Fibroblast of the aortic adventitia (primary cell): ENCODE measurements around the gene SPI1. TPM values are rescaled to one million over a fixed set of nuclear protein-coding genes. Genes with fewer than 3 reads are reported as not detected.

Experiments used
- DNase-seq: peaks from one replicate; pipeline ENCODE4 v3.0.0-alpha.2; 2010; ENCODE audit warnings: low read depth
- H3K4me3 ChIP-seq: 2 replicates; pipeline ENCODE4 v1.5.1; 2011; ENCODE audit warnings: low read depth, mild to moderate bottlenecking, control low read depth, low read length, moderate library complexity
- CTCF ChIP-seq: IDR thresholded peaks from 2 replicates; pipeline ENCODE4 v1.5.1; 2011; ENCODE audit warnings: mild to moderate bottlenecking, low read length, control low read depth, inconsistent platforms; ENCODE audit not compliant: insufficient read depth
- total RNA-seq: library from RNA; depleted of rRNA; stranded (reverse); fragments of >200 nt; gene quantifications from 2 replicates; pipeline ENCODE4 v1.2.3, GENCODE V29; 2012; ENCODE audit warnings: low replicate concordance

Gene SPI1
- total RNA-seq, 1 donor: not detected

DNA sequence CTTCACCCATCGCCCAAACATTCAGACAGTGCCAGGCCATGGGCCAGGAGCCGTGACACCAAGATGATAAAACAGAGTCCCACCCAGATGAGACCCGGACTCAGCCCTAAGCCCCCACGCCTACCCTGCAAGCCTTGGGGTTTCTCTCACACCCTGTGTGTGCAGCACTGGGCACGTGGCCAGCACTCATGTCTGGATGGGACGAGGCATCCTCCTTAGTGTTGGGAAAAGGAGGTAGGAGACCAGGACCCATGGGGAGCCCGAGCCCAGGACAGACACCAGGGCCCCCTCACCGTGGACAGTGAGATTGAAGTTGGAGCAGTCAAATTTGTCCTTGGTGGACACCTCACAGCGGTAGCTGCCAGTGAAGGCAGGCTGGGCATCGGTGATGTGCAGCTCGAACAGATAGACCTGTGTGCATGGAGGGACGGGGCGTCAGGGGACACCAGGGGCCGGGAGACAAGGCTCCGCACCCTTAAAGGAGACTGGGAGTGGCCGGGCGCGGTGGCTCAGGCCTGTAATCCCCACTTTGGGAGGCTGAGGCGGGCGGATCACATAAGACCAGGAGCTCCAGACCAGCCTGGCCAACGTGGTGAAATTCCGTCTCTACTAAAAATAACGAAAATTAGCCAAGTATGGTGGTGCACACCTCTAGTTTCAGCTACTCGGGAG is 30.1 kb downstream of the SPI1 start:
- no peak for DNase-seq
- H3K4me3 ChIP-seq: no peak overlapping the region
- no peak for TF ChIP-seq CTCF

DNA sequence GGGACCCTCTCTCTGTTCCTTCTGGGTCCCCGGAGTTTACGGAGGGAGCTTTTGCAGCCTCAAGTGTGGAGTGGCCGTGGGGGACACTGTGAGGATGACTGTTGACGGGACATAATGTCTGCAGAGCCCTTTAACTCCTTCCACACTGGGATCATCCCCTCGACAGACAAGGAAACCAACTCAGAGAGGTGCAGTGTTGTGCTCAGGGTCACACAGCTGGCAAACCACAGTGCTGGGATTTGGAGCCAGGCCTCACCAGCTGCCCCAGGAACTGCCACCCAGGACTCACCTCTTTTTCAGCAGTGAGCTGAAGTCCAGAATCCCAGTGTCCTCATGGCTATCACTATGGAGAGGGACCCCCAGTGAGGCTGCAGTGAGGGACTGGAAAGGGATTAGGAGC is 31.2 kb downstream of the SPI1 start:
- DNase-seq: no peak
- no peak overlapping the region for H3K4me3 ChIP-seq
- no peak for TF ChIP-seq CTCF

DNA sequence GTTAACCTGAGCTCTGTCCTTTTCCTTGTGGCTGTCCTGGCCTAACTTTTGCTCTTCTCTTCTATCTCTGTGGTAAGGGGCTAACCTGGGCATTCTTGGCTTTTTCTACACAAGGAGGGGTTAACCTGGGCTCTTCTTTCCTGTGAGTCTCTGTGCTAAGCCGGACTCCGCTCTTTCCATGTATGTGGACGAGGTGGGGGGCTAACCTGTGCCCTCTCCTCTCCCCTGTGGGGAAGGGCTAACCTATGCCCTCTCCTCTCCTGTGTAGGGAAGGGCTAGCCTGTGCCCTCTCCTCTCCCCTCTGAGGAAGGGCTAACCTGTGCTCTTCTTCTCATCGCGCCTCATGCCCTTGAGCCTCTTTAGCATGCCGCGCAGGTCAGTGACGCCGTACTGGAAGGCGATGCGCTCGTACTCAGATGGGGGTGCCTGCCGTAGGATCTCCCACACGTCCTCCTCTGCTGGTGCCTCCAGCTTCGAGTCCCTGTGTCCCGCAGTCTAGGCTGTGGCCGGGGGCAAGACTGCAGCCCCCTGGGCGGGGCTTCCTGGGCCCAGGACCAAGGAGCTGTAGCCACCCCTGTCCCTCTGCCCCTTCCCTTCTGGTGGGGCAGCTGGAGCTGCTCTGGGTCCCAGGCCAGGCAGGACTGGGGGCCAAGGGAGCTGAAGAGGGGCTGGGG is 32.3 kb downstream of the SPI1 start:
- no peak for TF ChIP-seq CTCF
- no peak for DNase-seq
- no peak overlapping the region for H3K4me3 ChIP-seq

DNA sequence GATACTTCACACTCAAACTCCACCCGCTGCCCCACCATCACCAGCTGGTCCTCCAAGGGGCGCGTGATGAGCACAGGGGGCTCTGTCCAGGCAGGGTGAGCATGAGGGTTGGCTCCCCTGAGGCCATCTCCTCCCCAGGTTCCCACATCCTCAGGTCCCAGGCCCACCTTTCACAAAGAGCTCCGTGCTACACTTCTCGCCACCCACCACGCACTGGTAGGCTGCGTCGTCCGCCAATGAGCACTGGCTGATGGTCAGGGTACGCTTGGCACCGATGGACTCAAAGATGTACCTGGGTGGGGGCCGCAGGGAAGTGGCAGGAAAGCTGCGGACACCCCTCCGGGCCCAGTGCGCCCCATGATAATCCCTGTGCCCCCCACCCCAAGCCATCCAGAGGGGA is 35.5 kb downstream of the SPI1 start:
- no peak for DNase-seq
- no peak overlapping the region for H3K4me3 ChIP-seq
- no peak for TF ChIP-seq CTCF

DNA sequence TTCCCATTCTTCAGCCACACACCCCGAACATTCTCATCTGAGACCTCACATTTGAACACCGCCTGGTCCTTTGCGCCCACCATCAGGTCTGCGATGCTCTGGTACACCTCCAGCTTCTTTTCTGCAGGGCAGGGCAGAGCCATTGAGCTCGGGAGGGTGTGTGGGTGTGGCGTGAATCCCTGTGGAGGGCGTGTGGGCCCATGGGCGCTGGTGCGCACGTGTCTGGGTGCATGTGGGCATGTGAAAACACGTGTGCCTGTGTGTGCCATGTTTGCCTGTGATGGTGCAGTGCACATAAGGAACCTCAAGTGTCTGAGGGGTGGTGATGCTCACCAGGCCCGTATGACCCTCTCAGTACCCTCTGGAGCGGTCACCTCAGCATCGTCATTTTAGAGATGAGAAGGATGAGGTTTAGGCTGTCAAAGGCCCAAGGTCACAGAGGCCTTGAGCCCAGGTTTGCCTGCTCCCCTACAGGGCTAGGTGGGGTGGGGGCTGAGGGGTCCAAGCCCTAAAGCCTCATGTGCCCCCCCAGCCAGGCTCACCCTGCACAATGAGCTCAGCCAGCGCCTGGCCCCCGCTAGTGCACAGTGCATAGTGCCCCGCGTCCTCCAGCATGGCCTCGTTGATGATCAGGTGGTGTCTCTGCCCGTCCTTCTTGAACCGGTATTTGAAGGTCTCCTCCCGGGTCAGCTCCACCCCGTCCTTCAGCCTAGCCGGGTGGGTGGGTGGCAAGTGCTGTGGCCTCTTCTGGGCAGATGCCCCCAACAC is 36.1 kb downstream of the SPI1 start:
- no peak for TF ChIP-seq CTCF
- H3K4me3 ChIP-seq: no peak overlapping the region
- no peak for DNase-seq

DNA sequence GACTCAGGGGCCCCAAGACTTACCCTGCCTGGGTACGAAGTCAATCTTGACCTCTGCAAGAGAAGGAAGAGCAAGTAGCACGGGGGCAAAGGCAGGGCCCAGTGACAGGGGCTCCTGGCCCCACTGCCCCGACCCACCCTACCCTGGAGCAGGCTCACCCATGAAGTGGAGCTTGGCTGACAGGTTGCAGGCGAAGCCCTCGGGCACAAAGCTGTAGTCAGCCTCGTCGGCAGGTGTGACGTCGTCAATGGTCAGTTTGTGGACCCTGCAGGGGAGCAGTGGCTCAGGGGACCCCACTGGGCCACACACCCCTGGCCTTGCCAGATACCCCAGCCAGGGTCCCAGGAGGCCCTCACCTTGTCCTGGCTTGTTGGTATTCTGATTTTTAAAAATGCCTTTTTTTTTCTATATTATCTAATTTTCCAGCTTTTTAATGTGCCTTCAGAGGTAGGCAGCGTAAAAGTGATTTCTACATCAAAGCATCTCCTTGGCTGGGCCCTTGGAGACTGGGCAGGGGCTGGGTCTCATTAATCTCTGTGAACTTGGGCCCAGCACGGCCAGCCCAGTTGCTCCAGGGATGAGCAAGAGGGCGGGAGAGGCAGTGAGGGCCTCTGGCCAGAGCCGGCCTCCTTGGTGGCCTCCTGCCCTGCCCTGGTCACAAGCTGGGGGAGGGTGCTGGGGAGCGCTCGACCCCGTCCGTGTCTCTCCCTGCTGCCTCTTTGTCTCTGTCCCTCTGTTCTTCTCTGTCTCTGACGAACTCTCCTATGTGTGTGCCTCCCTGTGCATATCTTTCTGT is 37.2 kb downstream of the SPI1 start:
- H3K4me3 ChIP-seq: no peak overlapping the region
- DNase-seq: peak; percentile 15
- TF ChIP-seq CTCF: no peak
